ENCODE data around the gene NRIP3.
"Not testable (repeated sequence)": the region's sequence is repeated elsewhere in the genome, so short reads cannot be mapped to it uniquely, and the experiment has no call there.

- TF ChIP-seq CTCF, POLR2A, POLR2AphosphoS5 (IDR thresholded peaks at IDR 0.05): not testable (repeated sequence)
Measured at GRCh38 chr11:9009538-9009937, 5.7 kb upstream of the NRIP3 start.

All from prostate gland (tissue), 2 donors.